DND-41 (cell line): ENCODE results near the gene JADE2.

Experiments used
- CTCF ChIP-seq: IDR thresholded peaks from 2 replicates; pipeline ENCODE4 v1.5.1; 2012; ENCODE audit warnings: borderline replicate concordance, low read length, moderate library complexity, mild to moderate bottlenecking; ENCODE audit not compliant: poor library complexity, severe bottlenecking; ENCODE audit errors: extremely low read depth
- EZH2 ChIP-seq: IDR thresholded peaks from 3 replicates; pipeline ENCODE4 v1.6.1; 2012; ENCODE audit warnings: borderline replicate concordance, low read depth, mild to moderate bottlenecking, moderate library complexity, low read length, inconsistent platforms; ENCODE audit not compliant: severe bottlenecking

- TF ChIP-seq CTCF (no peak), EZH2 (no peak)
Observed at GRCh38 chr5:134489227-134489944, 36.1 kb upstream of the JADE2 start.
